ENCODE measurements around the gene SLC25A27.

GRCh38 chr6:46642928-46643751 is 9.6 kb upstream of the SLC25A27 start:
- TF ChIP-seq POLR2A (IDR thresholded peaks at IDR 0.05), result no peak
- TF ChIP-seq, protein P1, sequence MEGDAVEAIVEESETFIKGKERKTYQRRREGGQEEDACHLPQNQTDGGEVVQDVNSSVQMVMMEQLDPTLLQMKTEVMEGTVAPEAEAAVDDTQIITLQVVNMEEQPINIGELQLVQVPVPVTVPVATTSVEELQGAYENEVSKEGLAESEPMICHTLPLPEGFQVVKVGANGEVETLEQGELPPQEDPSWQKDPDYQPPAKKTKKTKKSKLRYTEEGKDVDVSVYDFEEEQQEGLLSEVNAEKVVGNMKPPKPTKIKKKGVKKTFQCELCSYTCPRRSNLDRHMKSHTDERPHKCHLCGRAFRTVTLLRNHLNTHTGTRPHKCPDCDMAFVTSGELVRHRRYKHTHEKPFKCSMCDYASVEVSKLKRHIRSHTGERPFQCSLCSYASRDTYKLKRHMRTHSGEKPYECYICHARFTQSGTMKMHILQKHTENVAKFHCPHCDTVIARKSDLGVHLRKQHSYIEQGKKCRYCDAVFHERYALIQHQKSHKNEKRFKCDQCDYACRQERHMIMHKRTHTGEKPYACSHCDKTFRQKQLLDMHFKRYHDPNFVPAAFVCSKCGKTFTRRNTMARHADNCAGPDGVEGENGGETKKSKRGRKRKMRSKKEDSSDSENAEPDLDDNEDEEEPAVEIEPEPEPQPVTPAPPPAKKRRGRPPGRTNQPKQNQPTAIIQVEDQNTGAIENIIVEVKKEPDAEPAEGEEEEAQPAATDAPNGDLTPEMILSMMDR (IDR thresholded peaks at IDR 0.05), result no peak
- TF ChIP-seq POLR2AphosphoS5 (IDR thresholded peaks at IDR 0.05), result no peak
